HPDE6-E6E7 (cell line): ENCODE measurements around the gene TENT4B.
"Not testable (repeated sequence)": the region's sequence is repeated elsewhere in the genome, so short reads cannot be mapped to it uniquely, and the experiment has no call there.

ENCODE experiments used
- DNase-seq: peaks from one replicate; pipeline ENCODE4 v3.0.0; 2011; ENCODE audit warnings: missing footprints; ENCODE audit errors: extremely low spot score

Gene TENT4B

GRCh38 chr16:50234771-50235556 is 81.9 kb downstream of the TENT4B start:
- no peak for DNase-seq

GRCh38 chr16:50235581-50235980 is 82.5 kb downstream of the TENT4B start:
- no peak for DNase-seq

GRCh38 chr16:50238314-50238713 is 85.2 kb downstream of the TENT4B start:
- DNase-seq: no peak

GRCh38 chr16:50238868-50239301 is 85.8 kb downstream of the TENT4B start:
- DNase-seq: no peak

GRCh38 chr16:50243024-50243423 is 89.9 kb downstream of the TENT4B start:
- not testable (repeated sequence) for DNase-seq

- peak; percentile 51 for DNase-seq
These were observed 91.0 kb downstream of the TENT4B start for GRCh38 chr16:50244140-50244503.

GRCh38 chr16:50244504-50245416 is 91.7 kb downstream of the TENT4B start:
- peak; percentile 50 for DNase-seq

GRCh38 chr16:50245417-50246298 is 92.6 kb downstream of the TENT4B start:
- DNase-seq: peak; percentile 95

GRCh38 chr16:50246299-50247122 is 93.4 kb downstream of the TENT4B start:
- no peak for DNase-seq

GRCh38 chr16:50247123-50247905 is 94.2 kb downstream of the TENT4B start:
- DNase-seq: no peak

- no peak for DNase-seq
These were observed 95.0 kb downstream of the TENT4B start for GRCh38 chr16:50247906-50248608.

- DNase-seq: no peak
These were observed 95.7 kb downstream of the TENT4B start for GRCh38 chr16:50248845-50249244.

GRCh38 chr16:50251375-50252081 is 98.4 kb downstream of the TENT4B start:
- no peak for DNase-seq

- no peak for DNase-seq
These were observed 99.0 kb downstream of the TENT4B start for GRCh38 chr16:50252082-50252611.

- no peak for DNase-seq
These were observed 99.9 kb downstream of the TENT4B start for GRCh38 chr16:50252874-50253513.

GRCh38 chr16:50253514-50253910 is 100.4 kb downstream of the TENT4B start:
- no peak for DNase-seq

- DNase-seq: no peak
These were observed 101.0 kb downstream of the TENT4B start for GRCh38 chr16:50254072-50254471.

- no peak for DNase-seq
These were observed 102.4 kb downstream of the TENT4B start for GRCh38 chr16:50255538-50255937.
